Natural killer cell (primary cell): ENCODE measurements around the gene VDAC1. TPM values are rescaled to one million over a fixed set of nuclear protein-coding genes. Genes with fewer than 3 reads are reported as not detected.
A peak's percentile ranks its signal among the peaks of the same experiment; 100 is the strongest.

ENCODE experiments used
- ATAC-seq, 3 donors: fragments of 150-1000 bp in 2 of 3; fragments of 200-7000 bp in 1 of 3; cut with Tn5 transposase; 1 replicate in 1 of 3; 2 replicates in 2 of 3; pipeline ENCODE4 v1.10.0; 2021; ENCODE audit warnings: mild to moderate bottlenecking in 2 of 3, moderate library complexity in 2 of 3
- DNase-seq, 2 donors: peaks; one replicate each; pipeline versions ENCODE4 v3.0.0 to v3.0.0-alpha.2; 2013 to 2021; ENCODE audit warnings: mixed read lengths in 1 of 2
- H3K27ac ChIP-seq: one replicate; pipeline ENCODE4 v1.5.1; 2013; ENCODE audit warnings: mild to moderate bottlenecking, low read length
- H3K27me3 ChIP-seq: one replicate; pipeline ENCODE4 v1.6.1; 2013; ENCODE audit warnings: low read length; ENCODE audit not compliant: control insufficient read depth, insufficient read depth
- H3K36me3 ChIP-seq: one replicate; pipeline ENCODE4 v1.6.1; 2013; ENCODE audit warnings: low read length; ENCODE audit not compliant: control insufficient read depth, insufficient read depth
- H3K4me1 ChIP-seq: one replicate; pipeline ENCODE4 v1.6.1; 2013; ENCODE audit warnings: low read length; ENCODE audit not compliant: control insufficient read depth, insufficient read depth
- H3K4me3 ChIP-seq: one replicate; pipeline ENCODE4 v1.5.1; 2013; ENCODE audit warnings: low read length
- H3K9me3 ChIP-seq: one replicate; pipeline ENCODE4 v1.6.1; 2013; ENCODE audit warnings: low read length; ENCODE audit not compliant: control insufficient read depth, insufficient read depth
- H3K27ac Mint-ChIP-seq, 2 donors: one replicate each; pipeline ENCODE4 v1.8.0; 2022; ENCODE audit warnings: mild to moderate bottlenecking in 2 of 2, mixed read lengths in 2 of 2, moderate library complexity in 1 of 2
- H3K27me3 Mint-ChIP-seq, 2 donors: one replicate each; pipeline ENCODE4 v1.8.0; 2022; ENCODE audit warnings: low read depth in 2 of 2, mixed read lengths in 2 of 2
- H3K36me3 Mint-ChIP-seq: one replicate; pipeline ENCODE4 v1.8.0; 2022; ENCODE audit warnings: mixed read lengths
- H3K4me1 Mint-ChIP-seq, 2 donors: one replicate each; pipeline ENCODE4 v1.8.0; 2022; ENCODE audit warnings: mixed read lengths in 2 of 2
- H3K4me3 Mint-ChIP-seq: one replicate; pipeline ENCODE4 v1.8.0; 2022; ENCODE audit warnings: mild to moderate bottlenecking, moderate library complexity, mixed read lengths
- H3K9me3 Mint-ChIP-seq, 2 donors: one replicate each; pipeline ENCODE4 v1.8.0; 2022; ENCODE audit warnings: mixed read lengths in 2 of 2
- CTCF ChIP-seq: fragments of 200-600 bp; IDR thresholded peaks from one replicate; pipeline ENCODE4 v1.8.0; 2022; ENCODE audit warnings: antibody characterized with exemption
- WGBS: methylation state at CpG from one replicate; pipeline ENCODE4 v1.1.7; 2013; ENCODE audit warnings: missing lambda C conversion rate; ENCODE audit not compliant: insufficient coverage; 5-methylcytosine and 5-hydroxymethylcytosine counted together
- intact Hi-C: fragments of 100-400 bp; cut with micrococcal nuclease; formaldehyde crosslinking; loops from one replicate; pipeline ENCODE4 v1.14.2; 2022
- total RNA-seq, 4 donors: library from RNA; stranded (reverse); fragments of 120-200 nt in 1 of 4; gene quantifications; one replicate each; pipeline versions ENCODE4 v1.2.3 to v1.2.4, GENCODE V29; 2013 to 2022

The VDAC1 gene
- total RNA-seq, 3 donors from 2014 or later (not counting 1 experiment from before 2014, with no cell fraction given): 54.0 to 63.3 (median 60.2) TPM

GRCh38 chr5:133983674-133984073, 21.1 kb downstream of the VDAC1 start:
- H3K9me3 Mint-ChIP-seq: no peaks in the 10 kb centered on the region

GRCh38 chr5:133981714-133982113, 23.1 kb downstream of the VDAC1 start:
- Histone ChIP-seq H3K4me1 (no peaks in the 10 kb centered on the region), H3K9me3 (no peaks in the 10 kb centered on the region), H3K27me3 (no peaks in the 10 kb centered on the region), H3K36me3 (peaks cover 32% of the 10 kb centered on the region), H3K27ac (no peak overlapping the region), H3K4me3 (no peak overlapping the region)
- Mint-ChIP-seq H3K9me3 (no peaks in the 10 kb centered on the region), H3K27ac (no peak overlapping the region), H3K36me3 (no peaks in the 10 kb centered on the region), H3K4me3 (no peak overlapping the region), H3K27me3 (no peaks in the 10 kb centered on the region), H3K4me1 (no peaks in the 10 kb centered on the region)
- ATAC-seq (no peak), DNase-seq (no peak)
- intact Hi-C loops: no loop called here
- no peak for TF ChIP-seq CTCF
- whole genome bisulfite sequencing: 39% methylated on average over 1 of the region's 1 CpG

More at GRCh38 chr5:133983674-133984073, 21.1 kb downstream of the VDAC1 start:
- ATAC-seq (no peak), DNase-seq (no peak)
- H3K27me3 Mint-ChIP-seq: no peaks in the 10 kb centered on the region
- H3K4me1 Mint-ChIP-seq: no peaks in the 10 kb centered on the region
- H3K36me3 Mint-ChIP-seq: peaks cover 6% of the 10 kb centered on the region
- H3K4me3 ChIP-seq: no peak overlapping the region
- no peak overlapping the region for H3K27ac ChIP-seq
- H3K27me3 ChIP-seq: no peaks in the 10 kb centered on the region
- WGBS: 95% methylated on average over 5 of the region's 5 CpGs
- peaks cover 40% of the 10 kb centered on the region for H3K36me3 ChIP-seq
- no peaks in the 10 kb centered on the region for H3K4me1 ChIP-seq
- H3K4me3 Mint-ChIP-seq: no peak overlapping the region
- no peak for TF ChIP-seq CTCF
- peak overlapping the region in 1 of 2 donors; percentile 33 for H3K27ac Mint-ChIP-seq
- H3K9me3 ChIP-seq: no peaks in the 10 kb centered on the region
- intact Hi-C loops: no loop called here

DNA sequence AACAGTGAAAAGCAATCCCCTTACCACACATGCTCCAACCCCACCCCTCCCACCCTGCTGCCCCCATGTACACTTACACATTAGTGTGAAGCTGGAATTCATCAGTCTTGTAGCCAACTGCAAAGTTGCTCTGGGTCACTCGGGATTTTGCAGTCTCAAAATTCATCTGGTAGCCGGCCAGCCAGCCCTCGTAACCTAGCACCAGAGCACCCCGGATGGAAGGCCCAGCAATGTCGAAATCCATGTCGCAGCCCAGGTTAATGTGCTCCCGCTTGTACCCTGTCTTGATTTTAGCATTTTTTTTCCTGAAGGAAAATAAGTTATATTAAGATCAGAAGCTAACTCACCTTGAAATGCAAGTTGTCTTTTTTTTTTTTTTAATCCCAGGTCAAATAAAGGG, 24.1 kb downstream of the VDAC1 start:
- Histone ChIP-seq H3K27me3 (no peaks in the 10 kb centered on the region), H3K36me3 (peaks cover 25% of the 10 kb centered on the region), H3K9me3 (no peaks in the 10 kb centered on the region), H3K27ac (no peak overlapping the region), H3K4me1 (no peaks in the 10 kb centered on the region), H3K4me3 (no peak overlapping the region)
- Mint-ChIP-seq H3K4me1 (no peaks in the 10 kb centered on the region), H3K27ac (no peak overlapping the region), H3K36me3 (no peaks in the 10 kb centered on the region), H3K27me3 (no peaks in the 10 kb centered on the region), H3K4me3 (no peak overlapping the region), H3K9me3 (no peaks in the 10 kb centered on the region)
- no peak for DNase-seq
- no peak for ATAC-seq
- TF ChIP-seq CTCF: no peak
- intact Hi-C loops: no loop called here
- WGBS: 98% methylated on average over 7 of the region's 7 CpGs

DNA sequence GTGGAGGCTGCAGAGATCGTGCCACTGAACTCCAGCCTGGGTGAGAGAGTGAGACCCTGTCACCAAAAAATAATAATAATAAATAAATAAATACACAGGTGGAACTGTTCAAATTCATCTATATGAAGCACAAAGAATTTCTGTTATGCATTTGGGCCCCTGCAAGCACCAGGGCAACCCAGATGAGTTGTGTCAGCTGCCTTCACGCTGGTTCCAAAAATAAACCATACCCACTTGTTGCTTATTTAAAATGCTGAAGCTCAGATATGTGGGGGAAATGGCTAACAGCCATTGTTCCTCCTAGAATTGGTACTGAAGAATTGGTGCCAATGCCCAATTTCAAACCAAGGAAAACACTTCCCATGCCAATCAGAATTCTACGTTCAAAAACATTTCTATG, 25.8 kb downstream of the VDAC1 start:
- no peak overlapping the region for H3K27ac ChIP-seq
- no peaks in the 10 kb centered on the region for H3K9me3 ChIP-seq
- Mint-ChIP-seq H3K9me3 (no peaks in the 10 kb centered on the region), H3K36me3 (no peaks in the 10 kb centered on the region), H3K27me3 (no peaks in the 10 kb centered on the region), H3K4me3 (no peak overlapping the region), H3K27ac (no peak overlapping the region), H3K4me1 (no peaks in the 10 kb centered on the region)
- no peak for TF ChIP-seq CTCF
- ATAC-seq (no peak), DNase-seq (no peak)
- no peak overlapping the region for H3K4me3 ChIP-seq
- WGBS: 100% methylated on average over 1 of the region's 3 CpGs
- no peaks in the 10 kb centered on the region for H3K27me3 ChIP-seq
- intact Hi-C loops: no loop called here
- H3K4me1 ChIP-seq: no peaks in the 10 kb centered on the region
- peaks cover 37% of the 10 kb centered on the region for H3K36me3 ChIP-seq
